OCI-LY7 (cell line): ENCODE results near the gene GPR156. TPM values are rescaled to one million over a fixed set of nuclear protein-coding genes. Genes with fewer than 3 reads are reported as not detected.

ENCODE experiments used
- BruUV-seq: library from RNA; stranded (reverse); fragments of 400-500 nt; replicated peaks from 2 replicates; lab custom pipeline; 2021; lab: Mats Ljungman, UMichigan
- CTCF ChIA-PET: fragments of 300-600 bp; sonication (Branson Sonifier 250); formaldehyde crosslinking; loops from one replicate; lab custom pipeline; 2022; ENCODE audit warnings: antibody characterized with exemption; ENCODE audit not compliant: unreplicated experiment; lab: Charles Lee
- POLR2A ChIA-PET: fragments of 300-600 bp; sonication (Branson Sonifier 250); formaldehyde crosslinking; loops from one replicate; lab custom pipeline; 2022; ENCODE audit warnings: antibody characterized with exemption; lab: Charles Lee
- DNase-seq: peaks from one replicate; pipeline ENCODE4 v3.0.0-alpha.2; 2015; ENCODE audit warnings: low spot score
- H2AFZ ChIP-seq: fragments of 200-600 bp; sonication (generic), shearing (Covaris generic); 2 replicates; pipeline ENCODE4 v1.6.1; 2014; ENCODE audit warnings: mild to moderate bottlenecking, antibody characterized with exemption, low read length, moderate library complexity
- H3K27ac ChIP-seq: fragments of 200-600 bp; sonication (generic); 2 replicates; pipeline ENCODE4 v1.5.1; 2014; ENCODE audit warnings: mixed run types, low read depth, mild to moderate bottlenecking, moderate library complexity, low read length, inconsistent platforms; ENCODE audit not compliant: poor library complexity, severe bottlenecking
- H3K36me3 ChIP-seq: fragments of 200-600 bp; sonication (generic); 2 replicates; pipeline ENCODE4 v1.6.1; 2014; ENCODE audit warnings: mild to moderate bottlenecking, antibody characterized with exemption, low read length, moderate library complexity, mixed read lengths; ENCODE audit not compliant: insufficient read depth
- H3K4me1 ChIP-seq: fragments of 200-600 bp; sonication (generic); 2 replicates; pipeline ENCODE4 v1.5.1; 2014; ENCODE audit warnings: mild to moderate bottlenecking, low read length; ENCODE audit not compliant: insufficient read depth, poor library complexity, severe bottlenecking
- H3K4me2 ChIP-seq: fragments of 200-600 bp; sonication (generic); 2 replicates; pipeline ENCODE4 v1.6.1; 2014; ENCODE audit warnings: mild to moderate bottlenecking, low read length
- H3K4me3 ChIP-seq: fragments of 200-600 bp; sonication (generic); 2 replicates; pipeline ENCODE4 v1.5.1; 2014; ENCODE audit warnings: mild to moderate bottlenecking, low read depth, low read length; ENCODE audit not compliant: poor library complexity, severe bottlenecking
- H3K79me2 ChIP-seq: fragments of 200-600 bp; sonication (generic); 2 replicates; pipeline ENCODE4 v1.6.1; 2016; ENCODE audit warnings: low read depth, mild to moderate bottlenecking, low read length, moderate library complexity, mixed read lengths; ENCODE audit not compliant: insufficient read depth
- H3K9me2 ChIP-seq: fragments of 200-600 bp; sonication (generic); 2 replicates; pipeline ENCODE4 v1.6.1; 2016; ENCODE audit warnings: mild to moderate bottlenecking, low read length, mixed read lengths; ENCODE audit not compliant: insufficient read depth
- H3K9me3 ChIP-seq: fragments of 200-600 bp; sonication (generic); 2 replicates; pipeline ENCODE4 v1.6.1; 2014; ENCODE audit warnings: mild to moderate bottlenecking, mixed run types, low read length, mixed read lengths
- H4K20me1 ChIP-seq: fragments of 200-600 bp; sonication (generic); 2 replicates; pipeline ENCODE4 v1.6.1; 2014; ENCODE audit warnings: mild to moderate bottlenecking, antibody characterized with exemption, low read length, moderate library complexity, mixed read lengths; ENCODE audit not compliant: insufficient read depth
- CTCF ChIP-seq: fragments of 200-600 bp; sonication (generic); conservative IDR thresholded peaks from 2 replicates; pipeline ENCODE4 v1.5.1; 2014; ENCODE audit warnings: mild to moderate bottlenecking, antibody characterized with exemption, low read length, moderate library complexity, mixed read lengths
- EZH2phosphoT487 ChIP-seq: fragments of 200-600 bp; sonication (generic); IDR thresholded peaks from 2 replicates; pipeline ENCODE4 v1.6.1; 2018; ENCODE audit warnings: low read depth, borderline replicate concordance, mild to moderate bottlenecking, mixed run types, antibody characterized with exemption, low read length, moderate library complexity, mixed read lengths
- intact Hi-C: fragments of 100-400 bp; cut with micrococcal nuclease; formaldehyde crosslinking; loops from one replicate; pipeline ENCODE4 v1.10.0; 2022; ENCODE audit not compliant: unreplicated experiment
- total RNA-seq, 2 experiments: library from RNA; depleted of rRNA in 1 of 2; stranded (reverse); fragments of >200 nt in 1 of 2; shearing (Covaris generic) in 1 of 2; gene quantifications; 2 replicates each; pipeline ENCODE4 v1.2.3, GENCODE V29; 2014 to 2022

Gene GPR156
- total RNA-seq, 2 experiments from 2014 or later = 0.03 to 0.13 TPM

GRCh38 chr3:120214176-120214575 lies 70.8 kb downstream of the GPR156 start:
- TF ChIP-seq CTCF (no peak), EZH2phosphoT487 (no peak)
- intact Hi-C loops = no loop called here
- Histone ChIP-seq H3K9me3 (no peaks in the 10 kb centered on the region), H4K20me1 (no peaks in the 10 kb centered on the region), H3K36me3 (no peaks in the 10 kb centered on the region), H3K27ac (no peak overlapping the region), H3K4me2 (no peak overlapping the region), H3K9me2 (no peaks in the 10 kb centered on the region), H3K4me3 (no peak overlapping the region), H3K4me1 (no peaks in the 10 kb centered on the region), H3K79me2 (no peaks in the 10 kb centered on the region), H2AFZ (no peak overlapping the region)
- DNase-seq = no peak
- CTCF ChIA-PET = no interaction called here
- POLR2A ChIA-PET = interaction anchor here (1.2 kb wide), 1 partner anchor 587 kb away, joined by 3 read pairs; no protein-coding TSS in a partner anchor
- BruUV-seq = no TSS peak

- CTCF ChIA-PET = no interaction called here
- Histone ChIP-seq H3K36me3 (no peaks in the 10 kb centered on the region), H3K9me2 (no peaks in the 10 kb centered on the region), H3K27ac (no peak overlapping the region), H3K4me1 (no peaks in the 10 kb centered on the region), H3K9me3 (no peaks in the 10 kb centered on the region), H3K4me2 (no peak overlapping the region), H2AFZ (no peak overlapping the region), H4K20me1 (no peaks in the 10 kb centered on the region), H3K79me2 (no peaks in the 10 kb centered on the region), H3K4me3 (no peak overlapping the region)
- intact Hi-C loops = no loop called here
- TF ChIP-seq EZH2phosphoT487 (no peak), CTCF (no peak)
- BruUV-seq = no TSS peak
- POLR2A ChIA-PET = no interaction called here
- no peak for DNase-seq
These were observed 72.5 kb downstream of the GPR156 start for GRCh38 chr3:120212505-120212904.

GRCh38 chr3:120209425-120209824 lies 75.6 kb downstream of the GPR156 start:
- H3K27ac ChIP-seq = no peak overlapping the region
- no peak for DNase-seq
- H2AFZ ChIP-seq = no peak overlapping the region
- H3K9me3 ChIP-seq = no peaks in the 10 kb centered on the region
- no peaks in the 10 kb centered on the region for H4K20me1 ChIP-seq
- H3K4me1 ChIP-seq = no peaks in the 10 kb centered on the region
- ChIA-PET POLR2A (no interaction called here), CTCF (no interaction called here)
- H3K4me3 ChIP-seq = no peak overlapping the region
- TF ChIP-seq EZH2phosphoT487 = no peak
- no peak for TF ChIP-seq CTCF
- no TSS peak for BruUV-seq
- H3K4me2 ChIP-seq = no peak overlapping the region
- no peaks in the 10 kb centered on the region for H3K9me2 ChIP-seq
- H3K36me3 ChIP-seq = no peaks in the 10 kb centered on the region
- H3K79me2 ChIP-seq = no peaks in the 10 kb centered on the region
- intact Hi-C loops = no loop called here
